Measurements from ENCODE around the gene HAO2.
"Not testable (repeated sequence)": the region's sequence is repeated elsewhere in the genome, so short reads cannot be mapped to it uniquely, and the experiment has no call there.

The HAO2 gene

GRCh38 chr1:119368554-119368953 is at the start of gene HAO2:
Gene HAO2 (plus strand): TSS chr1:119368785. CDS start chr1:119381086, 12,301 bp downstream.
- DNase-seq = no peak

GRCh38 chr1:119320100-119320499 is 48.5 kb upstream of the HAO2 start:
- no peak for DNase-seq

- no peak for DNase-seq
These were observed 46.7 kb upstream of the HAO2 start for GRCh38 chr1:119321666-119322419.

- no peak for DNase-seq
These were observed 45.2 kb upstream of the HAO2 start for GRCh38 chr1:119323216-119323982.

- DNase-seq = no peak
These were observed 44.4 kb upstream of the HAO2 start for GRCh38 chr1:119324198-119324597.

GRCh38 chr1:119326251-119326650 is 42.3 kb upstream of the HAO2 start:
- DNase-seq = no peak

GRCh38 chr1:119327094-119327449 is 41.5 kb upstream of the HAO2 start:
- peak in 1 of 2 experiments; percentile 92 for DNase-seq

- DNase-seq = peak; percentile 60 to 92
These were observed 41.0 kb upstream of the HAO2 start for GRCh38 chr1:119327450-119328155.

GRCh38 chr1:119329541-119330461 is 38.8 kb upstream of the HAO2 start:
- peak in 1 of 2 experiments; percentile 52 for DNase-seq

GRCh38 chr1:119330466-119331189 is 38.0 kb upstream of the HAO2 start:
- no peak for DNase-seq

GRCh38 chr1:119331190-119331515 is 37.4 kb upstream of the HAO2 start:
- no peak for DNase-seq

GRCh38 chr1:119331915-119332314 is 36.7 kb upstream of the HAO2 start:
- DNase-seq = no peak

- no peak for DNase-seq
These were observed 36.0 kb upstream of the HAO2 start for GRCh38 chr1:119332622-119333021.

- no peak for DNase-seq
These were observed 35.3 kb upstream of the HAO2 start for GRCh38 chr1:119333163-119333896.

GRCh38 chr1:119333897-119334250 is 34.7 kb upstream of the HAO2 start:
- DNase-seq = not testable (repeated sequence)

GRCh38 chr1:119336848-119337247 is 31.7 kb upstream of the HAO2 start:
- no peak for DNase-seq

GRCh38 chr1:119338004-119338403 is 30.6 kb upstream of the HAO2 start:
- no peak for DNase-seq

- DNase-seq = no peak
These were observed 29.8 kb upstream of the HAO2 start for GRCh38 chr1:119338757-119339156.

GRCh38 chr1:119340861-119341261 is 27.7 kb upstream of the HAO2 start:
- DNase-seq = peak in 1 of 2 experiments; percentile 64

GRCh38 chr1:119341372-119341947 is 27.1 kb upstream of the HAO2 start:
- peak; percentile 63 to 64 for DNase-seq

GRCh38 chr1:119345398-119345797 is 23.2 kb upstream of the HAO2 start:
- DNase-seq = no peak

Measured in NCI-H187 (cell line).